Neural crest cell (in vitro differentiated cells): ENCODE data around the gene COMMD9. TPM values are rescaled to one million over a fixed set of nuclear protein-coding genes. Genes with fewer than 3 reads are reported as not detected.

Experiments
- DNase-seq: peaks from one replicate; pipeline ENCODE4 v3.0.0; 2021; ENCODE audit warnings: low read depth, mixed read lengths, low spot score
- H3K27ac Mint-ChIP-seq: one replicate; pipeline ENCODE4 v1.8.0; 2021; ENCODE audit warnings: mild to moderate bottlenecking, mixed read lengths; ENCODE audit not compliant: unreplicated experiment
- H3K27me3 Mint-ChIP-seq: 2 replicates; pipeline ENCODE4 v1.8.0; 2021; ENCODE audit warnings: low read depth, mild to moderate bottlenecking, mixed read lengths
- H3K36me3 Mint-ChIP-seq: 2 replicates; pipeline ENCODE4 v1.8.0; 2021; ENCODE audit warnings: low read depth, mild to moderate bottlenecking, mixed read lengths
- H3K4me1 Mint-ChIP-seq: 2 replicates; pipeline ENCODE4 v1.8.0; 2021; ENCODE audit warnings: mixed read lengths
- H3K4me3 Mint-ChIP-seq: one replicate; pipeline ENCODE4 v1.8.0; 2021; ENCODE audit warnings: mild to moderate bottlenecking, mixed read lengths
- H3K9me3 Mint-ChIP-seq: 2 replicates; pipeline ENCODE4 v1.8.0; 2021; ENCODE audit warnings: mixed read lengths
- total RNA-seq: library from RNA; stranded (reverse); gene quantifications from 2 replicates; pipeline ENCODE4 v1.2.1, GENCODE V29; 2021
- TF ChIP-seq, protein P1 (sequence below): fragments of 200-600 bp; sonication (generic); conservative IDR thresholded peaks from 2 replicates; pipeline ENCODE4 v1.5.0; 2021; ENCODE audit warnings: antibody characterized with exemption, mild to moderate bottlenecking

COMMD9 gene
- total RNA-seq, 1 donor from 2014 or later: 77.4 TPM

DNA sequence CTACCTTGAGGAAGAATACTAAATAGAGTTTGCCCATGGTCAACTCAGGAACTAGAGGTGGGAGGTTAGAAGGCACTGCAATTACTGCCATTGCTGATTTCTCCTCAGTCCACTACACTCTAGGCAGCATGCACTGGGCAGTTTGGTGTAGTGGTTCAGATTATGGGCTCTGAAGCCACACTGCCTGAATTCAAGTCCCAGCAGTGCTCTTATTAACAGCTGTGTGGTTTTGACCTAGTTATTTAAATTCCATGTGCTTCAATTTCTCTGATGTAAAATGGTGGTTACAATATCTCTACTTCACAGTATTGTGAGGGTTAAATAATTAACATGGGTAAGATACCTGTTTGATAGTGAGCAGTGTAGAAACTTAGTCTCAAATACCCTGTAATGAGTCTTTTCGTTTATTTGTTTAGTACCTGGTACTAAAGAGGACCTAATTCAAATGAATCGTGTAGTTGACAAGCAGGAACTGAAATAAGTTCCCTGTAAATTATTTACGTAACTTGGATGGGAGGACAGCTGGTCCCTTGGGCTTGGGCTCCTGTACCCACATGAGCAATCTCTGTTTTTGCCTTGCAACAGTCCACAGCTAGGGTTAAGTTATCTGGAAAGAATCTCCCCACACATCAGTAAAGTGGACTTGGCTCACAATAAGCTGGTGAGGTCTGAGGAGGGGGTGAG lies 24.7 kb upstream of the COMMD9 start:
- Mint-ChIP-seq H3K4me1 (no peaks in the 10 kb centered on the region), H3K27ac (no peak overlapping the region), H3K9me3 (no peaks in the 10 kb centered on the region), H3K36me3 (no peaks in the 10 kb centered on the region), H3K4me3 (no peak overlapping the region), H3K27me3 (peaks cover 34% of the 10 kb centered on the region)
- TF ChIP-seq, protein P1, sequence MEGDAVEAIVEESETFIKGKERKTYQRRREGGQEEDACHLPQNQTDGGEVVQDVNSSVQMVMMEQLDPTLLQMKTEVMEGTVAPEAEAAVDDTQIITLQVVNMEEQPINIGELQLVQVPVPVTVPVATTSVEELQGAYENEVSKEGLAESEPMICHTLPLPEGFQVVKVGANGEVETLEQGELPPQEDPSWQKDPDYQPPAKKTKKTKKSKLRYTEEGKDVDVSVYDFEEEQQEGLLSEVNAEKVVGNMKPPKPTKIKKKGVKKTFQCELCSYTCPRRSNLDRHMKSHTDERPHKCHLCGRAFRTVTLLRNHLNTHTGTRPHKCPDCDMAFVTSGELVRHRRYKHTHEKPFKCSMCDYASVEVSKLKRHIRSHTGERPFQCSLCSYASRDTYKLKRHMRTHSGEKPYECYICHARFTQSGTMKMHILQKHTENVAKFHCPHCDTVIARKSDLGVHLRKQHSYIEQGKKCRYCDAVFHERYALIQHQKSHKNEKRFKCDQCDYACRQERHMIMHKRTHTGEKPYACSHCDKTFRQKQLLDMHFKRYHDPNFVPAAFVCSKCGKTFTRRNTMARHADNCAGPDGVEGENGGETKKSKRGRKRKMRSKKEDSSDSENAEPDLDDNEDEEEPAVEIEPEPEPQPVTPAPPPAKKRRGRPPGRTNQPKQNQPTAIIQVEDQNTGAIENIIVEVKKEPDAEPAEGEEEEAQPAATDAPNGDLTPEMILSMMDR: no peak
- no peak for DNase-seq

DNA sequence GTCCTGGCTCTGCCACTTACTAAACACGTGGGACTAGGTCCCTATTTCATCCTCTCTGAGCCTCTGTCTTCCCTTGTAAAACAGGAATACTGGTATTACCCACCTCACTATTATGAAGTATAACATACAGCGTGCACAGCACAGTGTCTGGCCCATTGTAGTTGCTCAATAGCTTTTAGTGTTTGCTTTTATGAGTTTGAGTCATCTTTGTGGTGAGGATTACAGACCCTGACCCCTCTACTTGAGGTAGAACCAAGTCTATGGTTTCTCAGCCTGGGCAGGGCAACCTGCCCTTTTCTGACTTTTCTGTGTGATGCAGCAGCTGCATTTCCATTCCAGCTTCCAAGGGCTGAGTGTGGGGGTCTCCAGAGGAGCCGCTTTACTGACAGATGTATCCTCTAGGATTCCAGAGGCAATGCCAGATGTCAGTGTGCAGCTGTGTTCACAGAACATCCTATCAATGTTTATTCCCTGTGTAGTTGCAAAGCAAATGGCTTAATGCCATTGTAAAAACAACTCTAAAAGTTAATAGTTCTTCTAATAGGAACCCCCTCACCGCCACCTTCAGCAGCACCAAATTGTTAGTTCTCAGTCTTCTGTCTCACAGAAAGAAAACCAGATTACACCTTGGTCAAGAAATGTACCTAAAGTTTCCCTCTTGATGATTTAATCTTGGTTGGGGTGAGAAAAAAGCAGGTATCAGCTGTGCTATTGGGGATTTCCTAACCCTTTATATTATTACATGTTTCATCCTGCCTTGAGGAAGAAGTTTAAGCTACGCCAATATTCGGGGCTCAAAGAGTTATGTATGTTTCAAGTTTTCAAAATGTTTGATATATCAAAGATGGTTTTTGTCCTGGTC lies 23.6 kb upstream of the COMMD9 start:
- no peaks in the 10 kb centered on the region for H3K9me3 Mint-ChIP-seq
- H3K36me3 Mint-ChIP-seq: no peaks in the 10 kb centered on the region
- no peak for DNase-seq
- H3K4me3 Mint-ChIP-seq: no peak overlapping the region
- H3K4me1 Mint-ChIP-seq: no peaks in the 10 kb centered on the region
- no peak overlapping the region for H3K27ac Mint-ChIP-seq
- peaks cover 38% of the 10 kb centered on the region for H3K27me3 Mint-ChIP-seq
- TF ChIP-seq, protein P1: no peak

DNA sequence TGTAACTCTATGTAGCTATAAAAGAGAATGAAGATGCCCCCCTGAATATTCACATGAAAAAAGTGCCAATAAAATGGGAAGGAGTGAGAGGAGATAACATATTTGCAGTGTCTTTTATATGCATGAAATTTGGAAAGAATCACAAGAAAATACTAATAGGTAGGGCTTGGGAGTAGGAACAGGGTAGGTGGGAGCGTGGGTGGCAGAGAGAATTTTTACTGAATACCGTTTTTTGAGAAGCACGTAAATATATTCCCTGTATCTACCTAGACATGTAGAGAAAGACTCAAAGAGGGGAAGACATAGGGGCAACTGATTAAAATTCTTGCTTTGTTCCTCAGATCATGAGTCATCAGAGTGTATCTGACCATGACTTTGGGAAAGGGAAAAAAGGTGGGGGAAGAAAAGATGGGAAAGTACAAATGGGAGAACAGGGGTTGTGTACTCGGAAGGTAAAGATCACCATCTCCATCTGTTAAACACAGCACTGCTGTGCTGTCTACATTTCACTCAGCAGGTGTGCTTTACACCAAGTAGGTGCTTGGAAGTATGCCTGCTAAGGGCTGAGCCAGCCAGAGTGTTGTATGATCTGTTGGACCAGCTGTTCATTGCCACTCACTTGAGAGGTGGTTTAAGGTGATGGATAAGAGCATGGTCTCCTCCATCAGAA lies 22.8 kb upstream of the COMMD9 start:
- no peaks in the 10 kb centered on the region for H3K36me3 Mint-ChIP-seq
- no peaks in the 10 kb centered on the region for H3K4me1 Mint-ChIP-seq
- H3K9me3 Mint-ChIP-seq: no peaks in the 10 kb centered on the region
- H3K27ac Mint-ChIP-seq: no peak overlapping the region
- peaks cover 43% of the 10 kb centered on the region for H3K27me3 Mint-ChIP-seq
- no peak for DNase-seq
- TF ChIP-seq, protein P1: no peak
- H3K4me3 Mint-ChIP-seq: no peak overlapping the region

DNA sequence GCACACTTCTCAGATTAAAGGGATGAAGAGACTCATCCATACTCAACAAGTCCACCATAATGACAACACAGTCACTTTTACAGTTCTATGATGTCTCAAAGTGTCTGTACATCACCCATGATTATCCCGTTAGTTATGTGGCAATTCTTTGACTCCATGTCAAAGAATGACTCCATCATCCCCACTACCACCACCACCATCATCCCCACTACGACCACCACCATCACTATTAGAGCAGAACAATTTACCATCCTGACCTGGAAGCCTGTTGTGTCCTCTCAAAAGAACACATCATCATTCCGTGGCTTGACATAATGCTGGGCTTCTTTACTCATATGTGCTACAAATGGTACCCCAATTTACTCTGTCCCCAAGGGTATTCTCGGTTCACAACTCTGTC lies 20.6 kb upstream of the COMMD9 start:
- Mint-ChIP-seq H3K4me3 (no peak overlapping the region), H3K36me3 (no peaks in the 10 kb centered on the region), H3K4me1 (no peaks in the 10 kb centered on the region), H3K27ac (no peak overlapping the region), H3K9me3 (no peaks in the 10 kb centered on the region), H3K27me3 (peaks cover 36% of the 10 kb centered on the region)
- TF ChIP-seq, protein P1: no peak
- DNase-seq: no peak

DNA sequence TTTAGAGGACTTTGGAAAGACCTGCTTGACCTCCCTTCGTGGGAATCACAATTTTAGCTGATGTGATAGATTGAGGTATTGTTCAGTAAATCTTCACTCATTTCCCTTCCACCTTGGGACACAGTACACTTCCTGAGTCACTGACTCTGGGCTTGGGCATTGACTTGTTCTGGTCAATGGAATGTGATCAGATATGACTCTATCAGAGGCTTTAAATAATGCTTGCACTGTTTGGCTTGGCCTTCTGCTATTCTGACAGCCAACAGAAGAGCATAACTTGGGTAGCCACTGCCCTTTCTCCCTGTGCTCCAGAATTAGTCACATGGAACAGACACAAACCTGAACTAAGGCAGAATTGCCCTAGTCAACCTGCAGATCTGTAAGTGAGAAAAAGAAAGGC lies 19.4 kb upstream of the COMMD9 start:
- TF ChIP-seq, protein P1: no peak
- H3K27me3 Mint-ChIP-seq: peaks cover 26% of the 10 kb centered on the region
- no peak for DNase-seq

More for the DNA sequence above, 19.4 kb upstream of the COMMD9 start:
- H3K4me1 Mint-ChIP-seq: no peaks in the 10 kb centered on the region
- H3K36me3 Mint-ChIP-seq: no peaks in the 10 kb centered on the region
- no peaks in the 10 kb centered on the region for H3K9me3 Mint-ChIP-seq
- no peak overlapping the region for H3K4me3 Mint-ChIP-seq
- H3K27ac Mint-ChIP-seq: no peak overlapping the region
